ENCODE measurements around the gene RAD9A.
"Not testable (repeated sequence)": the region's sequence is repeated elsewhere in the genome, so short reads cannot be mapped to it uniquely, and the experiment has no call there.

Gene RAD9A

DNA sequence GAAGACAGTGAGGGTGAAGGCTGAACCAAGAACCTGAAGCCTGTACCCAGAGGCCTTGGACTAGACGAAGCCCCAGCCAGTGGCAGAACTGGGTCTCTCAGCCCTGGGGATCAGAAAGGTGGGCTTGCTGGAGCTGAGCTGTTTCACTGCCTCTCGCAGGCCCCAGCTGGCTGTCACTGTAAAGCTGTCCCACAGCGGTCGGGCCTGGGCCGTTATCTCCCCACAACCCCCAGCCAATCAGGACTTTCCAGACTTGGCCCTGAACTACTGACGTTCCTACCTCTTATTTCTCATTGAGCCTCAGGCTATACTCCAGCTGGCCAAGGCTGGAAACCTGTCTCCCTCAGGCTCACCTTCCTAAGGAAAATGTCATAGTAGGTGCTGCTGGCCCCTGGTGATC is 5.8 kb downstream of the RAD9A start:
- DNase-seq = no peak

DNA sequence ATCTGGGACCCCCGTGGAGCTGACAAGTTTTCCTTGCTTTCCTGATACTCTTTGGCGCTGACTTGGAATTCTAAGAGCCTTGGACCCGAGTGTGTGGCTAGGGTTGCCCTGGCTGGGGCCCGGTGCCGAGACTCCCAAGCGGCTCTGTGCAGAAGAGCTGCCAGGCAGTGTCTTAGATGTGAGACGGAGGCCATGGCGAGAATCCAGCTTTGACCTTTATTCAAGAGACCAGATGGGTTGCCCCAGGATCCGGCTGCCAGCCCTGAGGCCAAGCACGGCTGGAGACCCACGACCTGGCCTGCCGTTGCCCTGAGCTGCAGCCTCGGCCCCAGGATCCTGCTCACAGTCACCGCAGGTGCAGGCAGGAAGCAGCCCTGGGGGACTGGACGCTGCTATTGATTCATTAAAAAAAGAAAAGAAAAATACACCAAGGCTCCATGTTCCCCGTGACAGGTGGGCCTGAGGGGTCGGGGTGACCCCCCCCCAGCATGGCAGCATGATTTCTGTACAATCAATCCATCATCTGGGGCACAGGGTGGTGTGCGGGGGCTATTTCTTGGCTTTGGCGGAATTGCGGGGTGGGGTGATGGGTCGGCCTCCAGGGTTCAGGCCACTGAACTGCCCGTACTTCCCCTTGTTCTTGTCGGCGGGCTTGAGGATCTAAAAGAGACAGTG is 6.3 kb downstream of the RAD9A start:
- DNase-seq = no peak

- DNase-seq = no peak
Observed at GRCh38 chr11:67398661-67399563, 7.1 kb downstream of the RAD9A start.

GRCh38 chr11:67400251-67400941 is 8.6 kb downstream of the RAD9A start:
- no peak for DNase-seq

GRCh38 chr11:67400942-67401494 is 9.2 kb downstream of the RAD9A start:
- no peak for DNase-seq

DNA sequence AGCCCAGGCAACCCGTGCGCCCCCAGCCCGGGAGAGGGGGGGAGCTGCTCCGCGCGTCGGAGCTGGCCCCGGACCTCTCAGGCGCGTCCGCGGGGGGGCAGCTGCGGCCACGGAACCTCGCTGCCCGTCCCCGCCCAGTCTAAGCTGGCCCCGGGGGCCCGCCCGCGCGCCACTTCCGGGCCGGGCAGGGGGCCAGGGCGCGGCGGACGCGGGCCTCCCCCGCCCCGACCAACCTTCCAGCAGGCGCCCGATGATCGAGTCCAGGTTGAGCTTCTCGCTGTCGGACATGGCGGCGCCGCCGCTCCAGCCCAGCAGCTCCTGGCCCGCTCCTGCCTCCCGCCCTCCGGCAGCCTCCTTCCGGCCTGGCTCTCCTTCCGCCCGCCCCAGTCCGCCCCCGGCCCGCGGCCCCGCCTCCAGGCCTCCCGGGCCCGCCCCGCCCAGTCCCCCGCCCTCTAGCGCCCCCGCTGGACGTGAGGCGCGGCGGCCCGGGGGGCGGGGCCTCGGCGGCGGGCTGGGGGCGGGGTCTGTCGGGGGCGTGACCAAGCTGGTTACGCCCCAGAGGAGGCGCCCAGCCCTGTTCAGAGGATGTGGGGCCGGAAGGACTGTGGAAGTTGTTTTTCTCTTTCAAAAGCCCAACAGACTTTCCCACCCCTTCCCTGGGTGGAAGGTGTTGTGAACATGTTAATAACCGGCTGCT is 9.9 kb downstream of the RAD9A start, which contains the start of gene PPP1CA:
Gene PPP1CA (minus strand): TSS at position 364 of the 697 bp plus-strand sequence. CDS start 76 bp downstream, at position 288.
- peak; percentile 98 for DNase-seq

GRCh38 chr11:67402192-67402839 is 10.5 kb downstream of the RAD9A start:
- not testable (repeated sequence) for DNase-seq

- DNase-seq = not testable (repeated sequence)
Observed at GRCh38 chr11:67403085-67403484, 11.3 kb downstream of the RAD9A start.

DNA sequence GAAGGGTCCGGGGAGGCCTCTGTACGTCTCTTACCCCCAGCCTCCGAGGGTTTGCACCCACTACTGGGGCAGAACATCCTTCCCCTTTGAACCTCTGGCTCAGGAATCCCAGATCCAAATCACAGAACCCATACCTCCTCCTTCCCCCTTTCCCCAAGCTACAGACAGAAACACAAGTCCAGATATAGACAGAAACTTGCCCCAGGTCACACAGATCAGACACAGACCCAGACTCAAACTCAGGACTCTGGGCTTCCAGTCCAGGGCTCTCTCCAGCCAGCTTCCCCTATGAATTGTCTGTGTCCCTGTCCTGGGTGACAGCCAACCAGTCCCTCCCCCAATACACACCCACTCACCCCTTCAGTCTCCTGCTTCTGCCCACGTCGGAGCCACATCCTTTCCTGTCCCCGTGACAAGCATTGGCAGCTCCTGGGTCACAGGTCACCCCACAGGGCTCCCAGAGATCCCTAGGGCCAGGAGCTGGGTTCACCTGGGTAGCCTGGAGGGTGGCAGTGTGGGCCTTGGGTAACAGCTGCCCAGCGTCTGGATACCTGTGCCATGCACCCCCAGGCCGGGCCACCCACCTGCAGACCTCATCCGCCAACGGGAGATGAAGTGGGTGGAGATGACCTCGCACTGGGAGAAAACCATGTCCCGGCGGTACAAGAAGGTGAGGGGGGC is 12.9 kb downstream of the RAD9A start:
- no peak for DNase-seq

- no peak for DNase-seq
Observed at GRCh38 chr11:67405196-67405567, 13.4 kb downstream of the RAD9A start.

GRCh38 chr11:67405688-67406339 is 14.0 kb downstream of the RAD9A start:
- no peak for DNase-seq

DNA sequence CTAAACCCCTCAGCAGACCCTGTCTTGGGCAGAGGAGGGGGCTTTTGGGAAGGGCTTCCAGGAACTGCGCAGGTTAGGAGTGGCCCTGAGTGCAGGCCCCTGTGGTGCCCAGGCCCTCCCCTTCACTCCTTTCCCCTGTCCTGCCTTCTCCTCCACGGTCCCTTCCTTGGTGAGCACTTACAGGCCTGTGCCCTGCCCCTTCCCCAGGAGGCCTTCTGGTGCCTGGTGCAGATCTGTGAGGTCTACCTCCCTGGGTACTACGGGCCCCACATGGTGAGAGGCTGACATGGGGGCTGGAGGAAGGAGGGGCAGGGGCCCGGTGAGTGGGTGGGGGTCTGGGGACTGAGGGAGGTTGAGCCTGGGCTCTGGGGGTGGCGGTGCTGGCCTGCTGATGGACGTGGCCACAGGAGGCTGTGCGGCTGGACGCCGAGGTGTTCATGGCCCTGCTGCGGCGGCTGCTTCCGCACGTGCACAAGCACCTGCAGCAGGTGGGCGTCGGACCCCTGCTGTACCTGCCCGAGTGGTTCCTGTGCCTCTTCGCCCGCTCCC is 14.7 kb downstream of the RAD9A start:
- no peak for DNase-seq

DNA sequence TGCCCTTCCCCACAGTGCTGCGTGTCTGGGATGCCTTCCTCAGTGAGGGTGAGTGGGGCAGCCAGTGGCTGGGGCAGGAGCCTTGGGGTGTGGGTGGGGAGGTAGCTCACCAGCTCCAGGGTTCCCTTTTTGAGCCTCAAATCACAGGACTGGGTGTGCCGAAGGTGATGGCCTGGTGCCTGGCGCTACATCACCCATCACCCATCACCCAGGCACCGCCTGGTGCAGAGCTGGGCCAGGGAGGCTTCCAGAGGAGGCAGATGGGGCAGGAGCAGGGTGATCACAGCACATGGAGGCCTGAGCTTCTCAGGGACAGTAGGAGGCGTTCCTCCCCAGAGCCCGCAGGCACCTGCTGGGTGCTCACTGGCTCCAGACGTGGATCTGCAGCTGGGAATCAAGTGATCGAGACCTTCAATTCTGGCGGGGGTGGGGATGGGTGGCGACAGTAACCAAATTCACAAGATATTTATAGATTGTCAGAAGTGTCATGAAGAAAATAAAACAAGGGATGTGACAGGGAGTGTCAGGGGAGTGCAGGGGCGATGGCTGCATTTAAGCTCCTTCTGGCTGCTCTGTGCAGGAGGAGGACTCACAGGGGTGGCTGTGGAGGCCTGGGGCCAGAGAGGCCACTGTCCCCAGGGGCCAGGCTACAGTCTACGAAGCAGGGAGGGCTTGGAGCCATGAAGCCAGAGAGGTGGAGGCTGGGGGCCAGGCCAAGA is 15.3 kb downstream of the RAD9A start:
- DNase-seq = no peak

DNA sequence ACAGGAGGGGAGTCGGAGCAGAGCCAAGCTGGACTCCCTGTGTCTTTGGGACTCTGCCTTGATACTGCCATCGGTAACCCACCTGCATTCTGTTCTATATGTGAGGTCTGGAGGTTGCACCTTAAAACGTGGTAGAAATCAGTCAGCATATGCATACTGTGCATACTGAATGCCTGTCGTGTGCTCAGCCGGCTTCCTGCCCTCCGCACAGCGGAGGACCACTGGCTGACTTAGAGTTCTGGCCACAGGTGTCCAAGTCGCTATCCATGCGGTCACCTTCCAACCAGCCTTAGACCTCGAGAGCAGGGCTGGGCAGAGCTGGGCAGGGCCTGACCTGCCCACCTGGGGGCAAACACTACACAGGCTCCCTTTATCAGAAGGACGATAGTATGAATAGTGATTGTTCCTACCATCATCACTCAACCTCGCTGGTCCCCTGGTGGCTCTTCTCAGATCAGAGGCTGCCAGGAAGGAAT is 15.9 kb downstream of the RAD9A start:
- DNase-seq = no peak

GRCh38 chr11:67408437-67409200 is 16.8 kb downstream of the RAD9A start:
- no peak for DNase-seq

- peak; percentile 86 for DNase-seq
Observed at GRCh38 chr11:67409261-67409666, 17.5 kb downstream of the RAD9A start.

DNA sequence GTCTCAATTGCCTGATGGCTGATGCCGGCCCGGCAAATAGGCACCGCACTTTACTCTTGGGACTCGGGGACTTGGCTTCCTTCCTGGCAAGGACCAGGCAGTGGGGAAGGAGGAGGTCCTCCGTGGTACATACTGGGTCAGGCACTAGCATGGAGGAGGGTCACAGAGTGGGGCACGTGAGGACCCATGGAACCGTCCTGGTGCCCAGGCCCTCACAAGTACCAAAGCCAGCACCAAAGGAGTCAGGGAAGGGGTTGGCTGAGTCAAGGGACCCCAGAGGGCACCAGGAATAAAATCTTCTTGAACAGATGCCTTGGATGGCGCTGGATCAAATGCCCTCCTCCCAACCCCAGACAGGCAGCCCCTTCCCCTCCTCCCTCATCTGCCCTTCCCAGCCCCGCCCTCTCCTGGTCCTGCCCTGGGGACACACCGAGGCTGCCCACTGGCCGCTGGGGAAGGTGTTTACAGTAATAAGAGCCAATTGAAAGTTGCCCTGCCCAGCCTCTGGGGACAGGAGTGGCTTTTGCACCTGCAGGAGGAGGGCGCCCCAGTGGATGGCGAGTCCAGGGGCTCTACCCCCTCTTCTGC is 18.1 kb downstream of the RAD9A start:
- no peak for DNase-seq

DNA sequence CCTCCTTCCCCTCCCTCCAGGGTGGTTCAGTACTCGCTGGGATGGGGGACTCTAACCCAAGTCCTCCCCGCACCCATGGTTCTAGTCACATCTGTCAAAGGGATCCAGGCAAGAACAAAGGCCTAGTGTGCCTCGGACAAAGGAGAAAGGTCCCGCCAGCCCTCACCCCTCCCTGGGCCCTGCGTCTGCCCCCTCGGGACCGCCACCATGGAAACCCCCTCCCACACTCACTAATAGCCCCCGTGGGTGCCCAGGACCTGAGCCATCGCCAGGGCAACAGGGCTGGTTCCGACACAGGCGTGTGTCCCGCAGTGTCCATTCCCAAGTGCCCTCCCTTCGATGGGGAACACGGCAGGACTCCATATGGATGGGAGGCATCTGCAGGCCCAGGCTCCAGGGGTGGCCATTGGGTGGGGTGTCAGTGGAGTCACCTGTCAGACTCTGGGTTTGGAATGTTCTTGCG is 18.6 kb downstream of the RAD9A start:
- no peak for DNase-seq
